Left colon (tissue), 2 donors: ENCODE measurements around the gene LLGL2. TPM values are rescaled to one million over a fixed set of nuclear protein-coding genes. Genes with fewer than 3 reads are reported as not detected.

Source experiments
- ATAC-seq: fragments of 200-7000 bp; cut with Tn5 transposase; one replicate; pipeline ENCODE4 v1.9.1; 2020; ENCODE audit warnings: mild to moderate bottlenecking, moderate library complexity
- DNase-seq, 2 donors: peaks; one replicate each; pipeline ENCODE4 v3.0.0-alpha.2; 2020
- intact Hi-C, 2 donors: fragments of 100-400 bp; cut with DNase I in 1 of 2; cut with micrococcal nuclease in 1 of 2; formaldehyde crosslinking; loops; one replicate each; pipeline versions ENCODE4 v1.11.2 to v1.14.0; 2022; cut with DNase I, micrococcal nuclease
- total RNA-seq, 2 donors: library from RNA; stranded (reverse); fragmentation: NEBNext Ultra II Directional; extraction: Animal tissue kit (Norgen Biotek cat#: 25700); gene quantifications; one replicate each; pipeline ENCODE4 v1.2.1, GENCODE V29; 2021
- donor health status: DM: no; HTN: no; CAD: no.
- donor health status: DM: yes; HTN: yes; CAD: no.

Gene LLGL2
- total RNA-seq, 2 donors from 2014 or later: 447 to 529 TPM

- ATAC-seq (no peak), DNase-seq (no peak)
- intact Hi-C loops: no loop called here
Observed at GRCh38 chr17:75490953-75491649, 34.4 kb upstream of the LLGL2 start.

GRCh38 chr17:75491680-75492079 is 33.8 kb upstream of the LLGL2 start:
- ATAC-seq (no peak), DNase-seq (no peak)
- intact Hi-C loops: no loop called here

GRCh38 chr17:75492555-75493168 is 32.8 kb upstream of the LLGL2 start:
- DNase-seq: no peak

GRCh38 chr17:75493476-75494129 is 31.9 kb upstream of the LLGL2 start:
- intact Hi-C loops: no loop called here
- no peak for DNase-seq
- no peak for ATAC-seq

More at GRCh38 chr17:75492555-75493168, 32.8 kb upstream of the LLGL2 start:
- intact Hi-C loops: no loop called here
- ATAC-seq: no peak

GRCh38 chr17:75494326-75494877 is 31.1 kb upstream of the LLGL2 start:
- no peak for DNase-seq
- no peak for ATAC-seq
- intact Hi-C loops: no loop called here

- intact Hi-C loops: no loop called here
- ATAC-seq (no peak), DNase-seq (no peak)
Observed at GRCh38 chr17:75496005-75496404, 29.5 kb upstream of the LLGL2 start.

- DNase-seq: no peak
- ATAC-seq: no peak
- intact Hi-C loops: no loop called here
Observed at GRCh38 chr17:75498039-75498725, 27.3 kb upstream of the LLGL2 start.

GRCh38 chr17:75498726-75499213 is 26.7 kb upstream of the LLGL2 start:
- ATAC-seq: peak; percentile 17

GRCh38 chr17:75499313-75500022 is 26.0 kb upstream of the LLGL2 start:
- no peak for DNase-seq
- intact Hi-C loops: loop anchor here in 1 of 2 donors (10.0 kb wide), 1 partner anchor 75 kb away; no protein-coding TSS in a partner anchor
- no peak for ATAC-seq

More at GRCh38 chr17:75498726-75499213, 26.7 kb upstream of the LLGL2 start:
- intact Hi-C loops: no loop called here
- no peak for DNase-seq

GRCh38 chr17:75500419-75501216 is 24.9 kb upstream of the LLGL2 start:
- DNase-seq (no peak), ATAC-seq (no peak)
- intact Hi-C loops: loop anchor here in 1 of 2 donors (10.0 kb wide), 1 partner anchor 76 kb away; no protein-coding TSS in a partner anchor

- ATAC-seq: no peak
- intact Hi-C loops: loop anchor here in 1 of 2 donors (10.0 kb wide), 1 partner anchor 77 kb away; no protein-coding TSS in a partner anchor
Observed at GRCh38 chr17:75501378-75502071, 24.0 kb upstream of the LLGL2 start.

GRCh38 chr17:75502072-75502720 is 23.3 kb upstream of the LLGL2 start:
- DNase-seq (no peak), ATAC-seq (no peak)
- intact Hi-C loops: loop anchor here in 1 of 2 donors (10.0 kb wide), 1 partner anchor 77 kb away; no protein-coding TSS in a partner anchor

More at GRCh38 chr17:75501378-75502071, 24.0 kb upstream of the LLGL2 start:
- no peak for DNase-seq

- intact Hi-C loops: loop anchor here in 1 of 2 donors (10.0 kb wide), 1 partner anchor 78 kb away; no protein-coding TSS in a partner anchor
- ATAC-seq: no peak
- no peak for DNase-seq
Observed at GRCh38 chr17:75502721-75503329, 22.7 kb upstream of the LLGL2 start.

GRCh38 chr17:75503337-75503950 is 22.1 kb upstream of the LLGL2 start:
- DNase-seq: no peak
- ATAC-seq: no peak
- intact Hi-C loops: loop anchor here in 1 of 2 donors (10.0 kb wide), 1 partner anchor 79 kb away; no protein-coding TSS in a partner anchor

GRCh38 chr17:75503976-75504346 is 21.5 kb upstream of the LLGL2 start:
- ATAC-seq: no peak
- no peak for DNase-seq
- intact Hi-C loops: loop anchor here in 1 of 2 donors (10.0 kb wide), 1 partner anchor 79 kb away; no protein-coding TSS in a partner anchor
